HUES64 (cell line): ENCODE data around the gene CPT1B.

Source experiments
- H3K27ac ChIP-seq: 2 replicates; pipeline ENCODE4 v1.7.0; 2013; ENCODE audit warnings: low read depth, low read length, inconsistent platforms
- H3K27me3 ChIP-seq: 2 replicates; pipeline ENCODE4 v1.6.1; 2013; ENCODE audit warnings: mild to moderate bottlenecking, low read length; ENCODE audit not compliant: insufficient read depth
- H3K36me3 ChIP-seq: 2 replicates; pipeline ENCODE4 v1.6.1; 2013; ENCODE audit warnings: mild to moderate bottlenecking, low read length; ENCODE audit not compliant: insufficient read depth
- H3K4me1 ChIP-seq: 2 replicates; pipeline ENCODE4 v1.6.1; 2013; ENCODE audit warnings: mild to moderate bottlenecking, low read length, moderate library complexity; ENCODE audit not compliant: insufficient read depth
- H3K4me3 ChIP-seq: 2 replicates; pipeline ENCODE4 v1.5.1; 2013; ENCODE audit warnings: mild to moderate bottlenecking, low read length, moderate library complexity
- H3K9ac ChIP-seq: 2 replicates; pipeline ENCODE4 v1.6.1; 2013; ENCODE audit warnings: mild to moderate bottlenecking, low read depth, low read length
- H3K9me3 ChIP-seq: 2 replicates; pipeline ENCODE4 v1.6.1; 2013; ENCODE audit warnings: low read depth, low read length; ENCODE audit not compliant: insufficient read depth
- WGBS: fragments of 150-250, 120-280 bp; methylation state at CpG from one replicate; pipeline ENCODE4 v1.1.7; 2013; ENCODE audit warnings: missing lambda C conversion rate; 5-methylcytosine and 5-hydroxymethylcytosine counted together

CPT1B gene

GRCh38 chr22:50601669-50602337, 23.6 kb upstream of the CPT1B start:
- Histone ChIP-seq H3K36me3 (no peaks in the 10 kb centered on the region), H3K27ac (no peak overlapping the region), H3K9me3 (no peaks in the 10 kb centered on the region), H3K4me3 (no peak overlapping the region), H3K27me3 (peaks cover 95% of the 10 kb centered on the region), H3K4me1 (no peaks in the 10 kb centered on the region), H3K9ac (no peak overlapping the region)
- WGBS: 53% methylated on average over 12 of the region's 12 CpGs

GRCh38 chr22:50600967-50601668, 22.9 kb upstream of the CPT1B start:
- H3K4me3 ChIP-seq: peak overlapping the region; percentile 39
- no peaks in the 10 kb centered on the region for H3K9me3 ChIP-seq
- H3K4me1 ChIP-seq: no peaks in the 10 kb centered on the region
- no peak overlapping the region for H3K27ac ChIP-seq
- no peaks in the 10 kb centered on the region for H3K36me3 ChIP-seq
- WGBS: 6% methylated on average over 41 of the region's 52 CpGs
- no peak overlapping the region for H3K9ac ChIP-seq
- H3K27me3 ChIP-seq: peaks cover 91% of the 10 kb centered on the region

- peaks cover 87% of the 10 kb centered on the region for H3K27me3 ChIP-seq
- H3K4me3 ChIP-seq: peak within 1 kb of the TSS; percentile 39
- H3K36me3 ChIP-seq: no peaks in the 10 kb centered on the region
- H3K4me1 ChIP-seq: no peaks in the 10 kb centered on the region
- H3K27ac ChIP-seq: no peak within 1 kb of the TSS
- no peaks in the 10 kb centered on the region for H3K9me3 ChIP-seq
- 1% methylated on average over 58 of the region's 61 CpGs for WGBS
- H3K9ac ChIP-seq: no peak within 1 kb of the TSS
Measured at GRCh38 chr22:50600538-50600937, 22.3 kb upstream of the CPT1B start, which contains the start of gene MAPK8IP2. TSS of gene MAPK8IP2 (plus strand) at chr22:50600793. CDS start at chr22:50600819, 26 bp downstream.

GRCh38 chr22:50599816-50600455, 21.7 kb upstream of the CPT1B start:
- H3K4me3 ChIP-seq: peak overlapping the region; percentile 13; the same call in 1 of the 2 replicates
- H3K27me3 ChIP-seq: peaks cover 81% of the 10 kb centered on the region
- H3K9ac ChIP-seq: no peak overlapping the region
- no peaks in the 10 kb centered on the region for H3K9me3 ChIP-seq
- H3K27ac ChIP-seq: no peak overlapping the region
- H3K36me3 ChIP-seq: no peaks in the 10 kb centered on the region
- WGBS: 19% methylated on average over 52 of the region's 52 CpGs
- no peaks in the 10 kb centered on the region for H3K4me1 ChIP-seq

- no peak overlapping the region for H3K9ac ChIP-seq
- no peaks in the 10 kb centered on the region for H3K36me3 ChIP-seq
- H3K9me3 ChIP-seq: no peaks in the 10 kb centered on the region
- H3K4me1 ChIP-seq: no peaks in the 10 kb centered on the region
- H3K27ac ChIP-seq: no peak overlapping the region
- H3K27me3 ChIP-seq: peaks cover 54% of the 10 kb centered on the region
- H3K4me3 ChIP-seq: no peak overlapping the region
- 84% methylated on average over 5 of the region's 5 CpGs for WGBS
Measured at GRCh38 chr22:50597097-50597496, 18.9 kb upstream of the CPT1B start.

- 90% methylated on average over 3 of the region's 3 CpGs for WGBS
- Histone ChIP-seq H3K36me3 (no peaks in the 10 kb centered on the region), H3K27me3 (peaks cover 38% of the 10 kb centered on the region), H3K9ac (no peak overlapping the region), H3K27ac (no peak overlapping the region), H3K4me1 (no peaks in the 10 kb centered on the region), H3K4me3 (no peak overlapping the region), H3K9me3 (no peaks in the 10 kb centered on the region)
Measured at GRCh38 chr22:50595189-50595588, 17.0 kb upstream of the CPT1B start.

- no peak overlapping the region for H3K9ac ChIP-seq
Measured at GRCh38 chr22:50587407-50587806, 9.2 kb upstream of the CPT1B start.

GRCh38 chr22:50586416-50586815, 8.2 kb upstream of the CPT1B start:
- peaks cover 11% of the 10 kb centered on the region; the same call in 1 of the 2 replicates for H3K27me3 ChIP-seq
- no peak overlapping the region for H3K27ac ChIP-seq
- H3K9me3 ChIP-seq: no peaks in the 10 kb centered on the region
- H3K4me3 ChIP-seq: no peak overlapping the region
- no peak overlapping the region for H3K9ac ChIP-seq
- 84% methylated on average over 5 of the region's 5 CpGs for WGBS
- no peaks in the 10 kb centered on the region for H3K36me3 ChIP-seq
- H3K4me1 ChIP-seq: peaks cover 6% of the 10 kb centered on the region; the same call in 1 of the 2 replicates

More at GRCh38 chr22:50587407-50587806, 9.2 kb upstream of the CPT1B start:
- H3K4me1 ChIP-seq: peaks cover 6% of the 10 kb centered on the region; the same call in 1 of the 2 replicates
- 88% methylated on average over 5 of the region's 5 CpGs for WGBS
- H3K4me3 ChIP-seq: no peak overlapping the region
- no peak overlapping the region for H3K27ac ChIP-seq
- no peaks in the 10 kb centered on the region for H3K36me3 ChIP-seq
- peaks cover 11% of the 10 kb centered on the region; the same call in 1 of the 2 replicates for H3K27me3 ChIP-seq
- no peaks in the 10 kb centered on the region for H3K9me3 ChIP-seq

GRCh38 chr22:50585781-50586180, 7.6 kb upstream of the CPT1B start:
- Histone ChIP-seq H3K36me3 (peaks cover 5% of the 10 kb centered on the region), H3K9me3 (no peaks in the 10 kb centered on the region), H3K9ac (no peak overlapping the region), H3K27ac (no peak overlapping the region), H3K4me1 (peaks cover 6% of the 10 kb centered on the region; the same call in 1 of the 2 replicates), H3K27me3 (peaks cover 11% of the 10 kb centered on the region; the same call in 1 of the 2 replicates), H3K4me3 (no peak overlapping the region)
- 95% methylated on average over 8 of the region's 8 CpGs for WGBS

GRCh38 chr22:50585238-50585637, 7.0 kb upstream of the CPT1B start:
- Histone ChIP-seq H3K4me3 (no peak overlapping the region), H3K9ac (no peak overlapping the region), H3K9me3 (no peaks in the 10 kb centered on the region), H3K27me3 (peaks cover 11% of the 10 kb centered on the region; the same call in 1 of the 2 replicates), H3K36me3 (peaks cover 8% of the 10 kb centered on the region), H3K4me1 (peaks cover 6% of the 10 kb centered on the region; the same call in 1 of the 2 replicates), H3K27ac (no peak overlapping the region)
- WGBS: 90% methylated on average over 3 of the region's 3 CpGs
